HepG2 (cell line): Measurements from ENCODE around the gene PACS1. TPM values are rescaled to one million over a fixed set of nuclear protein-coding genes. Genes with fewer than 3 reads are reported as not detected.

Source experiments
- ARHGAP35 ChIP-seq: sonication (generic); formaldehyde crosslinking; IDR thresholded peaks from 2 replicates; pipeline ENCODE4 v1.9.0; 2022; ENCODE audit warnings: mild to moderate bottlenecking, inconsistent platforms, moderate library complexity, missing genetic modification reagents, borderline replicate concordance
- ARID3A ChIP-seq: IDR thresholded peaks from 2 replicates; pipeline ENCODE4 v1.6.1; 2012; ENCODE audit warnings: low read depth, low read length, improper control_type of control experiment
- MED13 ChIP-seq: sonication (generic); formaldehyde crosslinking; IDR thresholded peaks from 2 replicates; pipeline ENCODE4 v1.5.0; 2020; ENCODE audit warnings: missing genetic modification reagents
- NR1H2 ChIP-seq: sonication (generic); formaldehyde crosslinking; IDR thresholded peaks from 2 replicates; pipeline ENCODE4 v1.8.1; 2022; ENCODE audit warnings: low read depth, missing genetic modification reagents, borderline replicate concordance
- SAP130 ChIP-seq: IDR thresholded peaks from 2 replicates; pipeline ENCODE4 v1.6.1; 2016; ENCODE audit warnings: low read depth
- SMARCC2 ChIP-seq: fragments of 450-650 bp; IDR thresholded peaks from 2 replicates; pipeline ENCODE4 v1.6.1; 2017; ENCODE audit warnings: antibody characterized with exemption, mild to moderate bottlenecking
- TEF ChIP-seq: sonication (generic); formaldehyde crosslinking; IDR thresholded peaks from 2 replicates; pipeline ENCODE4 v1.5.0; 2020; ENCODE audit warnings: missing genetic modification reagents
- ZEB1 ChIP-seq: IDR thresholded peaks from 2 replicates; pipeline ENCODE4 v1.6.1; 2012; ENCODE audit warnings: mild to moderate bottlenecking, low read depth, inconsistent platforms; ENCODE audit not compliant: insufficient replicate concordance
- ZFP90 ChIP-seq: sonication (generic); formaldehyde crosslinking; IDR thresholded peaks from 2 replicates; pipeline ENCODE4 v1.8.0; 2022; ENCODE audit warnings: missing genetic modification reagents, mild to moderate bottlenecking, inconsistent platforms, borderline replicate concordance
- ZHX2 ChIP-seq, 2 experiments: sonication (generic) in 1 of 2; formaldehyde crosslinking in 1 of 2; IDR thresholded peaks; 2 replicates each; pipeline versions ENCODE4 v1.6.1 to v1.9.0; 2014 to 2022; ENCODE audit warnings: antibody characterized with exemption in 1 of 2, borderline replicate concordance in 1 of 2, inconsistent platforms in 1 of 2, low read depth in 1 of 2, missing genetic modification reagents in 1 of 2
- ZNF276 ChIP-seq: sonication (generic); formaldehyde crosslinking; IDR thresholded peaks from 2 replicates; pipeline ENCODE4 v1.4.0; 2020; ENCODE audit warnings: mild to moderate bottlenecking, low read depth, missing genetic modification reagents
- ZNF326 ChIP-seq: sonication (generic); formaldehyde crosslinking; IDR thresholded peaks from 2 replicates; pipeline ENCODE4 v1.4.0; 2020; ENCODE audit warnings: missing genetic modification reagents, borderline replicate concordance
- ZNF562 ChIP-seq: sonication (generic); formaldehyde crosslinking; IDR thresholded peaks from 2 replicates; pipeline ENCODE4 v1.8.0; 2022; ENCODE audit warnings: missing genetic modification reagents, borderline replicate concordance
- ZNF652 ChIP-seq: IDR thresholded peaks from 2 replicates; pipeline ENCODE4 v1.6.1; 2016; ENCODE audit warnings: low read depth, borderline replicate concordance
- ZNF766 ChIP-seq: sonication (generic); formaldehyde crosslinking; IDR thresholded peaks from 2 replicates; pipeline ENCODE4 v1.5.0; 2020; ENCODE audit warnings: missing genetic modification reagents, borderline replicate concordance
- polyA plus RNA-seq, 8 experiments: library from polyadenylated mRNA; depleted of rRNA in 3 of 8; stranded (reverse) in 7 of 8; unstranded in 1 of 8; fragments of >200 nt; fragmentation: Illumina TruSeq in 4 of 8; extraction: Trizol in 4 of 8; gene quantifications; 2 replicates each; pipeline versions ENCODE4 v1.2.1 to v1.2.3, GENCODE V29; 2011 to 2016; ENCODE audit warnings: low read depth in 4 of 8, missing spikeins in 1 of 8, mixed read lengths in 1 of 8; ENCODE audit not compliant: insufficient read depth in 1 of 8
- total RNA-seq, 5 experiments: library from RNA; depleted of rRNA; stranded (reverse); fragments of >200 nt; fragmentation: Illumina TruSeq; extraction: Trizol; gene quantifications; 2 replicates each; pipeline ENCODE4 v1.2.3, GENCODE V29; 2016; ENCODE audit warnings: low read depth in 1 of 5

Gene PACS1
- total and polyA plus RNA-seq, 2 of the 13 experiments (the other 11 are each of a cell fraction or from before 2014, with no cell fraction given) = 7.6 to 8.6 TPM

GRCh38 chr11:66288671-66289547, 218.8 kb downstream of the PACS1 start, which contains the start of gene YIF1A (continued):
- TF ChIP-seq TEF (CRISPR knock-in tag) (no peak), ARID3A (no peak), ZEB1 (no peak), ARHGAP35 (CRISPR knock-in tag) (no peak; the same call in 1 of the 2 replicates), NR1H2 (no peak), SAP130 (CRISPR knock-in tag) (peak; percentile 76), ZNF766 (CRISPR knock-in tag) (0 out of 2 replicates have a peak, but pooled peaks have one; percentile 36), ZNF652 (no peak), ZNF562 (CRISPR knock-in tag) (no peak), MED13 (CRISPR knock-in tag) (peak; percentile 65; the same call in 1 of the 2 replicates), ZHX2 (IDR thresholded peaks at IDR 0.05; ENCODE audit: low read depth) (peak; percentile 59), ZHX2 (CRISPR knock-in tag; IDR thresholded peaks at IDR 0.05; ENCODE audit: borderline replicate concordance) (no peak), ZNF326 (no peak), ZFP90 (CRISPR knock-in tag) (peak; percentile 46; the same call in 1 of the 2 replicates), SMARCC2 (no peak), ZNF276 (CRISPR knock-in tag) (0 out of 2 replicates have a peak, but pooled peaks have one; percentile 55)
